Neural crest cell (in vitro differentiated cells): ENCODE data around the gene SPX. TPM values are rescaled to one million over a fixed set of nuclear protein-coding genes. Genes with fewer than 3 reads are reported as not detected.

Experiments
- DNase-seq: peaks from one replicate; pipeline ENCODE4 v3.0.0; 2021; ENCODE audit warnings: low read depth, mixed read lengths, low spot score
- H3K27ac Mint-ChIP-seq: one replicate; pipeline ENCODE4 v1.8.0; 2021; ENCODE audit warnings: mild to moderate bottlenecking, mixed read lengths; ENCODE audit not compliant: unreplicated experiment
- H3K27me3 Mint-ChIP-seq: 2 replicates; pipeline ENCODE4 v1.8.0; 2021; ENCODE audit warnings: low read depth, mild to moderate bottlenecking, mixed read lengths
- H3K36me3 Mint-ChIP-seq: 2 replicates; pipeline ENCODE4 v1.8.0; 2021; ENCODE audit warnings: low read depth, mild to moderate bottlenecking, mixed read lengths
- H3K4me1 Mint-ChIP-seq: 2 replicates; pipeline ENCODE4 v1.8.0; 2021; ENCODE audit warnings: mixed read lengths
- H3K4me3 Mint-ChIP-seq: one replicate; pipeline ENCODE4 v1.8.0; 2021; ENCODE audit warnings: mild to moderate bottlenecking, mixed read lengths
- H3K9me3 Mint-ChIP-seq: 2 replicates; pipeline ENCODE4 v1.8.0; 2021; ENCODE audit warnings: mixed read lengths
- total RNA-seq: library from RNA; stranded (reverse); gene quantifications from 2 replicates; pipeline ENCODE4 v1.2.1, GENCODE V29; 2021
- TF ChIP-seq, protein P1 (sequence below): fragments of 200-600 bp; sonication (generic); conservative IDR thresholded peaks from 2 replicates; pipeline ENCODE4 v1.5.0; 2021; ENCODE audit warnings: antibody characterized with exemption, mild to moderate bottlenecking

The SPX gene
- total RNA-seq, 1 donor from 2014 or later = 0.19 TPM

DNA sequence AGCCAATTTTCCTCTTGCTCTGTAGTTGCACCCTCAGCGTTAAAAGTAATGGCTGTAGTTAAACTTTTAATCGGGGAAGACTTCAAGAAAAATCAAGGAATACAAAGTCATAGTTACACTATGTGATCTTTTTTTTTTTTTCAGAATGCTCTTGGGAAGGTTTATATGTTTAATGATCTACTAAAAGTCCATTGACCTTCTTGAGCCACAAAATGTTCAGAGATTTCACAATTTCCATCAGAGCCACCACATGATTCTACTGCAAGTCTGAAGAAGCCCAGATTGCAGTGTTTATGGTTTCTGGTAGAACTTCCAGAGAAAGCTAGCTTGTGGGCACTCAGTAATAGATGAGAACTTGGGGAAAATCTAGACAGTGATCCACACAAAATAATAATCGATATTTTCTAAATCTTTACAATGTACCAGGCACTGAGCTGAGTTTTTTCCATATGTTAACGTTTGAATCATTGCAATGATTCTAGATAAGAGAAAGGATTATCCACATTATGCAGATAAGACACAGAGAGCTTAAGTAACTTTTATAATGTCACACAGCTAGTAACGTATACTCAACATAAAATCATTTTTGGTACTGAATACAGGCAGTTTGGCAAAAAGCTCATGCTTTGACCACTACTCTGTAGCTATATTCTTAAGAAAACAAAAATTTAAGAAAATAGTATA is 40.3 kb downstream of the SPX start:
- TF ChIP-seq, protein P1, sequence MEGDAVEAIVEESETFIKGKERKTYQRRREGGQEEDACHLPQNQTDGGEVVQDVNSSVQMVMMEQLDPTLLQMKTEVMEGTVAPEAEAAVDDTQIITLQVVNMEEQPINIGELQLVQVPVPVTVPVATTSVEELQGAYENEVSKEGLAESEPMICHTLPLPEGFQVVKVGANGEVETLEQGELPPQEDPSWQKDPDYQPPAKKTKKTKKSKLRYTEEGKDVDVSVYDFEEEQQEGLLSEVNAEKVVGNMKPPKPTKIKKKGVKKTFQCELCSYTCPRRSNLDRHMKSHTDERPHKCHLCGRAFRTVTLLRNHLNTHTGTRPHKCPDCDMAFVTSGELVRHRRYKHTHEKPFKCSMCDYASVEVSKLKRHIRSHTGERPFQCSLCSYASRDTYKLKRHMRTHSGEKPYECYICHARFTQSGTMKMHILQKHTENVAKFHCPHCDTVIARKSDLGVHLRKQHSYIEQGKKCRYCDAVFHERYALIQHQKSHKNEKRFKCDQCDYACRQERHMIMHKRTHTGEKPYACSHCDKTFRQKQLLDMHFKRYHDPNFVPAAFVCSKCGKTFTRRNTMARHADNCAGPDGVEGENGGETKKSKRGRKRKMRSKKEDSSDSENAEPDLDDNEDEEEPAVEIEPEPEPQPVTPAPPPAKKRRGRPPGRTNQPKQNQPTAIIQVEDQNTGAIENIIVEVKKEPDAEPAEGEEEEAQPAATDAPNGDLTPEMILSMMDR = no peak
- Mint-ChIP-seq H3K9me3 (no peaks in the 10 kb centered on the region), H3K27ac (no peak overlapping the region), H3K4me1 (no peaks in the 10 kb centered on the region), H3K4me3 (no peak overlapping the region), H3K36me3 (no peaks in the 10 kb centered on the region), H3K27me3 (no peaks in the 10 kb centered on the region)
- DNase-seq = no peak

DNA sequence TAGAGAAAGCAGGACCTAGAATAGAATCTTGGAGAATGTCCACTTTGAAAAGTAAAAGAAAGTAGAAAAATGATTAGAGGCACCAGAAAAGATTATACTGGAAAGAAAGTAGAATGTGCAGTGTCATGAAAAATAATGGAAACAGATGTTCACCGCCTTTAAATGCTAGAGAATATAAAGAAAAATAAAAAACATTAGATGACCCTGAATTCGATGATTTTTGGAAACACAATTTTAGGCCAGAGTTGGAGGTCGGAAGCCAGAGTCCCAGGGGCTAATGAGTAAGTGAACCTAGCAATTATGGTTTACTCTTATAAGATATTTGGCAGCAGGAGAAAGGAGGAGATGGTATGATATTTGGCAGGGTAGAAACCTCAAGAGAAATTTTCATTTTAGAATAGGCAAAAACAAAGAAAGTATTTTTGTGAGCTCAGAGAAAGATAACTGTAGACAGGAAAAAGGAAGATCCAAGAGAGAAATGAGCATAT is 40.9 kb downstream of the SPX start:
- DNase-seq = no peak
- TF ChIP-seq, protein P1 = no peak
- no peaks in the 10 kb centered on the region for H3K27me3 Mint-ChIP-seq

DNA sequence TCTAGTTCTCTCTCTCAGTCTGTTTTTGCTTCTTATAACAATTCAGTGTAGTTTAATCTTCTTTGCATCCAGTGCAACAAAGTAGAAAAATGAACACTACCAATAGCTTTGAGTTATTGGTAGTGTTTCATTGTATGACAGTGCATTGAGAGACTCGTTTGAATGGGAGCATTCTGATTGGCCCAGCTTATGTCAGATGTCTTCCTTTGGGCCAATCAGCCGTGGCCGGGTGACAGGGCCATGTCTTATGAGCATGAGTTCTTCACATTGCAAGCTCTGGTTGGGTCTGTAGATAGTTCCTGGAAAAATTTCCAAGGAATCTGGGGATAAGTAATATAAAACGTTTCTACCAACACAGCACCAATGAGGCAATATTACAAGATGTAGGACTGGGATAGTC is 42.0 kb downstream of the SPX start:
- Mint-ChIP-seq H3K4me1 (no peaks in the 10 kb centered on the region), H3K4me3 (no peak overlapping the region), H3K27ac (no peak overlapping the region), H3K36me3 (no peaks in the 10 kb centered on the region), H3K27me3 (no peaks in the 10 kb centered on the region), H3K9me3 (no peaks in the 10 kb centered on the region)
- TF ChIP-seq, protein P1 = no peak
- DNase-seq = no peak

More for the DNA sequence above, 40.9 kb downstream of the SPX start:
- Mint-ChIP-seq H3K4me3 (no peak overlapping the region), H3K4me1 (no peaks in the 10 kb centered on the region), H3K27ac (no peak overlapping the region), H3K9me3 (no peaks in the 10 kb centered on the region), H3K36me3 (no peaks in the 10 kb centered on the region)

DNA sequence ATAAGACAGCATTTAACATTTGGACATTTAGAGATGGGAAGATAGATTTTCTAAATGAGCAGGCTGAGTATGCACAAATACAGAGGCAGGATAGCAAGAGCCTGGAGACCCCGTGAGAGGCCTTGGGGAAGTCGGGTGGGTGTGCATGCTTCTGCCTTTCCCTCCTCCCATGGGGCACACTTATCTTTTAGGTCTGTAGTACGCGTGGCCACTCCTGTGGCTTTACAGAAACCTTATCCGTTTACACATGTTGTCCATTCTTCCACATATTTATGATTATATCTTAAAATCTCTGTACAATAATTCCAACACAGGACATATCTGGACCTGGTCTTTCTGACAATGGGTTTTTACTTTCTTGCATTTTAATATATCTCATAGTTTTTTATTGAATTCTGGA is 45.0 kb downstream of the SPX start:
- Mint-ChIP-seq H3K9me3 (no peaks in the 10 kb centered on the region), H3K27ac (no peak overlapping the region), H3K4me3 (no peak overlapping the region), H3K4me1 (no peaks in the 10 kb centered on the region), H3K36me3 (no peaks in the 10 kb centered on the region), H3K27me3 (no peaks in the 10 kb centered on the region)
- no peak for DNase-seq
- TF ChIP-seq, protein P1 = no peak

DNA sequence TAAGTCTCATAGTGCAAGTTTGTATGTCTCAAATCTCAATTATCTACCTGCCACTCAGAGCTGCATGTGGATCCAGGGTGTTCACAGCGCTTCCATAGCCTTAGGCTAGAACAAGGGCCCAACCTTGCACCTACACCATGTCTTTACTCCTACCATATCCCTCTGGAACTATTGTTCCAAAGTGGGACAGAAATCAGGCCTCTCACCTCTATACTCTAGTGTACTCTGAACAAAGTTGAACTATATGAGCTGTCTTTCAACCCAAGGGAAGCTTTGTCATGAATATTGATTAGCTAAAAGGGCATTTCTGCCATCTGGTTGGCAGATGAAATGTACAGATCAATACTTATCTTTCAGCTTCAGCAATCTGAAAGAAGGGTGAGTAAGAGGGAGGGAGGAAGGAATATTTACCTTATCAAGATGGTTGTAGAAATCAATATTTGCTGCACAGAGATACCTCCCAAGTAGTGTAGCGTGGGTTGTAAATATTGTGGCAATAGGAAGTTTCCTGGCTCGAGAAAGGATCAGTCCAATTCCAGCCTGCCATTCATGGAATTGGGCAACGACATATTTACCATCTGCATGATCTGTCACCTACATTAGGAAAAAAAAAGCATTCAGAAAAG is 47.8 kb downstream of the SPX start:
- H3K9me3 Mint-ChIP-seq = no peaks in the 10 kb centered on the region
- no peak for DNase-seq
- H3K4me3 Mint-ChIP-seq = no peak overlapping the region
- TF ChIP-seq, protein P1 = no peak
- no peak overlapping the region for H3K27ac Mint-ChIP-seq
- no peaks in the 10 kb centered on the region for H3K27me3 Mint-ChIP-seq
- peaks cover 9% of the 10 kb centered on the region for H3K4me1 Mint-ChIP-seq
- H3K36me3 Mint-ChIP-seq = no peaks in the 10 kb centered on the region
